HFFc6 (cell line): ENCODE data around the gene SCRT2. TPM values are rescaled to one million over a fixed set of nuclear protein-coding genes. Genes with fewer than 3 reads are reported as not detected.
"Not testable (repeated sequence)": the region's sequence is repeated elsewhere in the genome, so short reads cannot be mapped to it uniquely, and the experiment has no call there.

Experiments used
- DNase-seq: peaks from one replicate; pipeline ENCODE4 v3.0.0-alpha.2; 2018
- H3K27ac Mint-ChIP-seq: 2 replicates; pipeline ENCODE4 v1.8.0; 2020; ENCODE audit warnings: mild to moderate bottlenecking, mixed read lengths
- H3K27me3 Mint-ChIP-seq: 2 replicates; pipeline ENCODE4 v1.8.0; 2021; ENCODE audit warnings: mild to moderate bottlenecking, moderate library complexity, mixed read lengths; ENCODE audit not compliant: insufficient read depth
- H3K36me3 Mint-ChIP-seq: 2 replicates; pipeline ENCODE4 v1.8.0; 2021; ENCODE audit warnings: low read depth, mixed read lengths
- H3K4me1 Mint-ChIP-seq: 2 replicates; pipeline ENCODE4 v1.8.0; 2020; ENCODE audit warnings: low read depth, mixed read lengths
- H3K4me3 Mint-ChIP-seq: 2 replicates; pipeline ENCODE4 v1.8.0; 2020; ENCODE audit warnings: mild to moderate bottlenecking, moderate library complexity, mixed read lengths
- H3K9me3 Mint-ChIP-seq: 2 replicates; pipeline ENCODE4 v1.8.0; 2020; ENCODE audit warnings: mild to moderate bottlenecking, mixed read lengths
- CTCF ChIP-seq: fragments of 200-600 bp; sonication (generic); IDR thresholded peaks from 2 replicates; pipeline ENCODE4 v1.5.0; 2021; ENCODE audit warnings: antibody characterized with exemption, mild to moderate bottlenecking
- total RNA-seq, 6 experiments: library from RNA; stranded (reverse); fragmentation: NEBNext Ultra II Directional; extraction: Animal tissue kit (Norgen Biotek cat#: 25700); gene quantifications; 2 replicates in 1 of 6; 3 replicates in 5 of 6; pipeline ENCODE4 v1.2.3, GENCODE V29; 2021

SCRT2 gene
- total RNA-seq, 6 experiments from 2014 or later: not detected

- Mint-ChIP-seq H3K27me3 (peaks cover 48% of the 10 kb centered on the region), H3K4me3 (no peak overlapping the region), H3K27ac (no peak overlapping the region), H3K4me1 (no peaks in the 10 kb centered on the region), H3K36me3 (no peaks in the 10 kb centered on the region), H3K9me3 (no peaks in the 10 kb centered on the region)
- TF ChIP-seq CTCF: no peak
- no peak for DNase-seq
Observed at GRCh38 chr20:694496-694895, 18.9 kb upstream of the SCRT2 start.

- H3K9me3 Mint-ChIP-seq, H3K4me3 Mint-ChIP-seq, H3K4me1 Mint-ChIP-seq, H3K27ac Mint-ChIP-seq, DNase-seq, H3K36me3 Mint-ChIP-seq: not testable (repeated sequence)
- peaks cover 52% of the 10 kb centered on the region for H3K27me3 Mint-ChIP-seq
Observed at GRCh38 chr20:693786-694185, 18.2 kb upstream of the SCRT2 start.

GRCh38 chr20:692044-692443 is 16.4 kb upstream of the SCRT2 start:
- H3K4me1 Mint-ChIP-seq: no peaks in the 10 kb centered on the region
- DNase-seq: no peak
- no peak overlapping the region for H3K27ac Mint-ChIP-seq
- no peaks in the 10 kb centered on the region for H3K9me3 Mint-ChIP-seq
- H3K27me3 Mint-ChIP-seq: peaks cover 57% of the 10 kb centered on the region
- H3K4me3 Mint-ChIP-seq: no peak overlapping the region
- no peaks in the 10 kb centered on the region for H3K36me3 Mint-ChIP-seq
- no peak for TF ChIP-seq CTCF

- Mint-ChIP-seq H3K27ac (no peak overlapping the region), H3K4me1 (no peaks in the 10 kb centered on the region), H3K4me3 (no peak overlapping the region), H3K9me3 (no peaks in the 10 kb centered on the region), H3K27me3 (peaks cover 58% of the 10 kb centered on the region), H3K36me3 (no peaks in the 10 kb centered on the region)
- TF ChIP-seq CTCF: no peak
- DNase-seq: no peak
Observed at GRCh38 chr20:689947-690346, 14.3 kb upstream of the SCRT2 start.

GRCh38 chr20:689348-689747 is 13.7 kb upstream of the SCRT2 start:
- no peak overlapping the region for H3K4me3 Mint-ChIP-seq
- TF ChIP-seq CTCF: no peak
- H3K4me1 Mint-ChIP-seq: no peaks in the 10 kb centered on the region
- no peak overlapping the region for H3K27ac Mint-ChIP-seq
- no peaks in the 10 kb centered on the region for H3K9me3 Mint-ChIP-seq
- H3K27me3 Mint-ChIP-seq: peaks cover 57% of the 10 kb centered on the region
- no peaks in the 10 kb centered on the region for H3K36me3 Mint-ChIP-seq
- DNase-seq: no peak

- Mint-ChIP-seq H3K36me3 (no peaks in the 10 kb centered on the region), H3K9me3 (no peaks in the 10 kb centered on the region), H3K27me3 (peaks cover 53% of the 10 kb centered on the region), H3K4me3 (no peak overlapping the region), H3K4me1 (no peaks in the 10 kb centered on the region), H3K27ac (no peak overlapping the region)
- peak; percentile 23 for TF ChIP-seq CTCF
- DNase-seq: peak; percentile 33
Observed at GRCh38 chr20:688809-689212, 13.2 kb upstream of the SCRT2 start.
